ENCODE results near the gene NR1H4.

NR1H4 gene

GRCh38 chr12:100464529-100464928 is 9.1 kb upstream of the NR1H4 start:
- TF ChIP-seq CTCF (IDR thresholded peaks at IDR 0.05; ENCODE audit: low read depth, low read length) = no peak

GRCh38 chr12:100468126-100468525 is 5.5 kb upstream of the NR1H4 start:
- no peak overlapping the region for H3K4me3 ChIP-seq (ENCODE audit: low read depth, low read length)
- TF ChIP-seq CTCF (IDR thresholded peaks at IDR 0.05; ENCODE audit: low read depth, low read length) = no peak

More at GRCh38 chr12:100464529-100464928, 9.1 kb upstream of the NR1H4 start:
- H3K4me3 ChIP-seq (ENCODE audit: low read depth, low read length) = no peak overlapping the region

- H3K4me3 ChIP-seq (ENCODE audit: low read depth, low read length) = no peak overlapping the region
Measured at GRCh38 chr12:100472325-100472724, 1.3 kb upstream of the NR1H4 start.

GRCh38 chr12:100473050-100473715 is 483 bp upstream of the NR1H4 start:
- no peak for TF ChIP-seq CTCF (IDR thresholded peaks at IDR 0.05; ENCODE audit: low read depth, low read length)
- H3K4me3 ChIP-seq (ENCODE audit: low read depth, low read length) = no peak overlapping the region

More at GRCh38 chr12:100472325-100472724, 1.3 kb upstream of the NR1H4 start:
- TF ChIP-seq CTCF (IDR thresholded peaks at IDR 0.05; ENCODE audit: low read depth, low read length) = no peak

GRCh38 chr12:100474617-100475016 is 951 bp downstream of the NR1H4 start:
- no peak for TF ChIP-seq CTCF (IDR thresholded peaks at IDR 0.05; ENCODE audit: low read depth, low read length)
- no peak overlapping the region for H3K4me3 ChIP-seq (ENCODE audit: low read depth, low read length)

GRCh38 chr12:100476013-100476751 is 2.5 kb downstream of the NR1H4 start:
- H3K4me3 ChIP-seq (ENCODE audit: low read depth, low read length) = no peak overlapping the region
- TF ChIP-seq CTCF (IDR thresholded peaks at IDR 0.05; ENCODE audit: low read depth, low read length) = no peak

- TF ChIP-seq CTCF (IDR thresholded peaks at IDR 0.05; ENCODE audit: low read depth, low read length) = no peak
- no peak overlapping the region for H3K4me3 ChIP-seq (ENCODE audit: low read depth, low read length)
Measured at GRCh38 chr12:100481021-100481420, 7.4 kb downstream of the NR1H4 start.

Measured in WI38 (cell line).